HG03097 (cell line): ENCODE data around the gene OGDH.

Experiments
- ATAC-seq: cut with Tn5 transposase; IDR thresholded peaks from one replicate; pipeline ENCODE4 v1.9.1; 2021; ENCODE audit not compliant: unreplicated experiment, low FRiP score

The OGDH gene

GRCh38 chr7:44617225-44617890 lies 10.9 kb downstream of the OGDH start:
- no peak for ATAC-seq

- no peak for ATAC-seq
Observed at GRCh38 chr7:44618045-44618444, 11.6 kb downstream of the OGDH start.

GRCh38 chr7:44618753-44619152 lies 12.3 kb downstream of the OGDH start:
- no peak for ATAC-seq

- ATAC-seq, result no peak
Observed at GRCh38 chr7:44621034-44621749, 14.8 kb downstream of the OGDH start.

GRCh38 chr7:44621750-44622103 lies 15.3 kb downstream of the OGDH start:
- no peak for ATAC-seq

- peak; percentile 57 for ATAC-seq
Observed at GRCh38 chr7:44622342-44623151, 16.1 kb downstream of the OGDH start.

- no peak for ATAC-seq
Observed at GRCh38 chr7:44624318-44624717, 17.9 kb downstream of the OGDH start.

GRCh38 chr7:44625526-44626471 lies 19.4 kb downstream of the OGDH start:
- ATAC-seq, result no peak

GRCh38 chr7:44626620-44627019 lies 20.2 kb downstream of the OGDH start:
- no peak for ATAC-seq

GRCh38 chr7:44629829-44630522 lies 23.5 kb downstream of the OGDH start:
- ATAC-seq, result no peak

GRCh38 chr7:44630792-44631457 lies 24.5 kb downstream of the OGDH start:
- ATAC-seq, result no peak

- ATAC-seq, result no peak
Observed at GRCh38 chr7:44631458-44632115, 25.2 kb downstream of the OGDH start.

GRCh38 chr7:44632196-44632595 lies 25.8 kb downstream of the OGDH start:
- no peak for ATAC-seq

GRCh38 chr7:44633254-44634186 lies 27.1 kb downstream of the OGDH start:
- ATAC-seq, result peak; percentile 41

GRCh38 chr7:44634187-44634838 lies 27.9 kb downstream of the OGDH start:
- ATAC-seq, result no peak

- no peak for ATAC-seq
Observed at GRCh38 chr7:44634839-44635591, 28.6 kb downstream of the OGDH start.
